ENCODE results near the gene TNFRSF19. TPM values are rescaled to one million over a fixed set of nuclear protein-coding genes. Genes with fewer than 3 reads are reported as not detected.
"Not testable (repeated sequence)": the region's sequence is repeated elsewhere in the genome, so short reads cannot be mapped to it uniquely, and the experiment has no call there.

Gene TNFRSF19
- total RNA-seq, 3 donors from 2014 or later (not counting 1 experiment from before 2014, with no cell fraction given) = 0.07 to 0.60 (median 0.36) TPM

DNA sequence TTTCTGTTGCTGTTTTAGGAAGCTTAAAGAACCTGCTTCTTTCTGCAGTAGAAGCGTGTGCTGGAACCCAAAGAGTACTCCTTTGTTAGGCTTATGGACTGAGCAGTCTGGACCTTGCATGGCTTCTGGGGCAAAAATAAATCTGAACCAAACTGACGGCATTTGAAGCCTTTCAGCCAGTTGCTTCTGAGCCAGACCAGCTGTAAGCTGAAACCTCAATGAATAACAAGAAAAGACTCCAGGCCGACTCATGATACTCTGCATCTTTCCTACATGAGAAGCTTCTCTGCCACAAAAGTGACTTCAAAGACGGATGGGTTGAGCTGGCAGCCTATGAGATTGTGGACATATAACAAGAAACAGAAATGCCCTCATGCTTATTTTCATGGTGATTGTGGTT lies 103.1 kb downstream of the TNFRSF19 start:
- Mint-ChIP-seq H3K4me3 (no peak overlapping the region), H3K9me3 (no peaks in the 10 kb centered on the region), H3K4me1 (no peaks in the 10 kb centered on the region), H3K27me3 (ENCODE audit: low read depth in 2 of 2) (peaks cover 18 to 41% of the 10 kb centered on the region in 2 donors), H3K27ac (no peak overlapping the region), H3K36me3 (no peaks in the 10 kb centered on the region)
- ATAC-seq = no peak
- intact Hi-C loops (cut with micrococcal nuclease) = no loop called here
- Histone ChIP-seq H3K27me3 (ENCODE audit: control insufficient read depth, insufficient read depth, low read length) (peaks cover 8% of the 10 kb centered on the region), H3K9me3 (ENCODE audit: control insufficient read depth, insufficient read depth, low read length) (no peaks in the 10 kb centered on the region), H3K27ac (ENCODE audit: low read length) (no peak overlapping the region), H3K4me3 (ENCODE audit: low read length) (no peak overlapping the region), H3K36me3 (ENCODE audit: control insufficient read depth, insufficient read depth, low read length) (no peaks in the 10 kb centered on the region), H3K4me1 (ENCODE audit: control insufficient read depth, insufficient read depth, low read length) (no peaks in the 10 kb centered on the region)
- TF ChIP-seq, protein P1, sequence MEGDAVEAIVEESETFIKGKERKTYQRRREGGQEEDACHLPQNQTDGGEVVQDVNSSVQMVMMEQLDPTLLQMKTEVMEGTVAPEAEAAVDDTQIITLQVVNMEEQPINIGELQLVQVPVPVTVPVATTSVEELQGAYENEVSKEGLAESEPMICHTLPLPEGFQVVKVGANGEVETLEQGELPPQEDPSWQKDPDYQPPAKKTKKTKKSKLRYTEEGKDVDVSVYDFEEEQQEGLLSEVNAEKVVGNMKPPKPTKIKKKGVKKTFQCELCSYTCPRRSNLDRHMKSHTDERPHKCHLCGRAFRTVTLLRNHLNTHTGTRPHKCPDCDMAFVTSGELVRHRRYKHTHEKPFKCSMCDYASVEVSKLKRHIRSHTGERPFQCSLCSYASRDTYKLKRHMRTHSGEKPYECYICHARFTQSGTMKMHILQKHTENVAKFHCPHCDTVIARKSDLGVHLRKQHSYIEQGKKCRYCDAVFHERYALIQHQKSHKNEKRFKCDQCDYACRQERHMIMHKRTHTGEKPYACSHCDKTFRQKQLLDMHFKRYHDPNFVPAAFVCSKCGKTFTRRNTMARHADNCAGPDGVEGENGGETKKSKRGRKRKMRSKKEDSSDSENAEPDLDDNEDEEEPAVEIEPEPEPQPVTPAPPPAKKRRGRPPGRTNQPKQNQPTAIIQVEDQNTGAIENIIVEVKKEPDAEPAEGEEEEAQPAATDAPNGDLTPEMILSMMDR (IDR thresholded peaks at IDR 0.05) = no peak
- WGBS (ENCODE audit: insufficient coverage) = 45% methylated on average over 4 of the region's 4 CpGs
- no peak for DNase-seq

DNA sequence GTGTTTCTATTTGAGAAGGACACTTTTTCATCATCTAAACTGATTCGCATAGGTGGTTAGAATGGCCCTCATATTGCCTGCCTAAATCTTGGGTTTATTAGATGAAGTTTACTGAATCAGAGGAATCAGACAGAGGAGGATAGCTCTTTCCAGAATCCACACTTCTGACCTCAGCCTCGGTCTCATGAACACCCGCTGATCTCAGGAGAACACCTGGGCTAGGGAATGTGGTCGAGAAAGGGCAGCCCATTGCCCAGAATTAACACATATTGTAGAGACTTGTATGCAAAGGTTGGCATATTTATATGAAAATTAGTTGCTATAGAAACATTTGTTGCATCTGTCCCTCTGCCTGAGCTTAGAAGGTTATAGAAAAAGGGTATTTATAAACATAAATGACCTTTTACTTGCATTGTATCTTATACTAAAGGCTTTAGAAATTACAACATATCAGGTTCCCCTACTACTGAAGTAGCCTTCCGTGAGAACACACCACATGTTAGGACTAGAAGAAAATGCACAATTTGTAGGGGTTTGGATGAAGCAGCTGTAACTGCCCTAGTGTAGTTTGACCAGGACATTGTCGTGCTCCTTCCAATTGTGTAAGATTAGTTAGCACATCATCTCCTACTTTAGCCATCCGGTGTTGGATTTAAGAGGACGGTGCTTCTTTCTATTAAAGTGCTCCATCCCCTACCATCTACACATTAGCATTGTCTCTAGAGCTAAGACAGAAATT lies 103.8 kb downstream of the TNFRSF19 start:
- H3K36me3 ChIP-seq (ENCODE audit: control insufficient read depth, insufficient read depth, low read length) = no peaks in the 10 kb centered on the region
- Mint-ChIP-seq H3K4me3 (no peak overlapping the region), H3K27me3 (ENCODE audit: low read depth in 2 of 2) (peaks cover 18 to 40% of the 10 kb centered on the region in 2 donors), H3K9me3 (no peaks in the 10 kb centered on the region), H3K36me3 (no peaks in the 10 kb centered on the region), H3K27ac (no peak overlapping the region), H3K4me1 (peaks cover 0 to 2% of the 10 kb centered on the region in 2 donors)
- DNase-seq (no peak), ATAC-seq (no peak)
- no peaks in the 10 kb centered on the region for H3K9me3 ChIP-seq (ENCODE audit: control insufficient read depth, insufficient read depth, low read length)
- no peak overlapping the region for H3K4me3 ChIP-seq (ENCODE audit: low read length)
- H3K27ac ChIP-seq (ENCODE audit: low read length) = no peak overlapping the region
- H3K27me3 ChIP-seq (ENCODE audit: control insufficient read depth, insufficient read depth, low read length) = peaks cover 8% of the 10 kb centered on the region
- WGBS (ENCODE audit: insufficient coverage) = 86% methylated on average over 5 of the region's 8 CpGs
- H3K4me1 ChIP-seq (ENCODE audit: control insufficient read depth, insufficient read depth, low read length) = no peaks in the 10 kb centered on the region
- TF ChIP-seq, protein P1 (IDR thresholded peaks at IDR 0.05) = no peak
- intact Hi-C loops (cut with micrococcal nuclease) = no loop called here

GRCh38 chr13:23674795-23675640 lies 104.8 kb downstream of the TNFRSF19 start:
- no peaks in the 10 kb centered on the region for H3K36me3 ChIP-seq (ENCODE audit: control insufficient read depth, insufficient read depth, low read length)
- H3K9me3 ChIP-seq (ENCODE audit: control insufficient read depth, insufficient read depth, low read length) = no peaks in the 10 kb centered on the region
- H3K4me3 Mint-ChIP-seq = no peak overlapping the region
- peaks cover 0 to 6% of the 10 kb centered on the region in 2 donors for H3K4me1 Mint-ChIP-seq
- DNase-seq = no peak
- H3K4me3 ChIP-seq (ENCODE audit: low read length) = no peak overlapping the region
- peaks cover 8% of the 10 kb centered on the region for H3K27me3 ChIP-seq (ENCODE audit: control insufficient read depth, insufficient read depth, low read length)
- intact Hi-C loops (cut with micrococcal nuclease) = no loop called here
- 72% methylated on average over 3 of the region's 5 CpGs for WGBS (ENCODE audit: insufficient coverage)
- peaks cover 16 to 40% of the 10 kb centered on the region in 2 donors for H3K27me3 Mint-ChIP-seq (ENCODE audit: low read depth in 2 of 2)
- H3K4me1 ChIP-seq (ENCODE audit: control insufficient read depth, insufficient read depth, low read length) = no peaks in the 10 kb centered on the region
- TF ChIP-seq, protein P1 (IDR thresholded peaks at IDR 0.05) = no peak
- no peaks in the 10 kb centered on the region for H3K36me3 Mint-ChIP-seq
- H3K9me3 Mint-ChIP-seq = no peaks in the 10 kb centered on the region
- no peak for ATAC-seq
- H3K27ac ChIP-seq (ENCODE audit: low read length) = no peak overlapping the region
- H3K27ac Mint-ChIP-seq = no peak overlapping the region

GRCh38 chr13:23677679-23678288 lies 107.6 kb downstream of the TNFRSF19 start:
- H3K27me3 ChIP-seq (ENCODE audit: control insufficient read depth, insufficient read depth, low read length); H3K4me1 ChIP-seq (ENCODE audit: control insufficient read depth, insufficient read depth, low read length); H3K4me3 ChIP-seq (ENCODE audit: low read length); DNase-seq; H3K27ac Mint-ChIP-seq; H3K36me3 ChIP-seq (ENCODE audit: control insufficient read depth, insufficient read depth, low read length); H3K4me1 Mint-ChIP-seq; H3K4me3 Mint-ChIP-seq; H3K27ac ChIP-seq (ENCODE audit: low read length); ATAC-seq; H3K9me3 ChIP-seq (ENCODE audit: control insufficient read depth, insufficient read depth, low read length); intact Hi-C loops (cut with micrococcal nuclease); H3K36me3 Mint-ChIP-seq; H3K9me3 Mint-ChIP-seq: not testable (repeated sequence)
- peaks cover 21 to 25% of the 10 kb centered on the region in 2 donors for H3K27me3 Mint-ChIP-seq (ENCODE audit: low read depth in 2 of 2)
- 98% methylated on average over 24 of the region's 24 CpGs for WGBS (ENCODE audit: insufficient coverage)
